K562 (cell line): ENCODE data around the gene RETN. TPM values are rescaled to one million over a fixed set of nuclear protein-coding genes. Genes with fewer than 3 reads are reported as not detected.

Experiments
- ARNT ChIP-seq, 2 experiments: fragments of 450-650 bp; IDR thresholded peaks; 2 replicates each; pipeline ENCODE4 v1.6.1; 2016; ENCODE audit warnings: mild to moderate bottlenecking in 1 of 2
- DIDO1 ChIP-seq: fragments of 450-650 bp; IDR thresholded peaks from 2 replicates; pipeline ENCODE4 v1.6.1; 2016; ENCODE audit warnings: low read depth, missing biosample characterization, missing genetic modification characterization
- EGR1 ChIP-seq: fragments of 450-650 bp; conservative IDR thresholded peaks from 2 replicates; pipeline ENCODE4 v1.6.1; 2017; ENCODE audit warnings: mild to moderate bottlenecking
- ETV1 ChIP-seq: fragments of 450-650 bp; conservative IDR thresholded peaks from 2 replicates; pipeline ENCODE4 v1.6.1; 2016; ENCODE audit warnings: missing genetic modification characterization, control low read depth, low read depth, missing compliant biosample characterization
- FOXA1 ChIP-seq: fragments of 450-650 bp; IDR thresholded peaks from 2 replicates; pipeline ENCODE4 v1.6.1; 2016; ENCODE audit warnings: mild to moderate bottlenecking, borderline replicate concordance
- FOXP1 ChIP-seq: sonication (generic); formaldehyde crosslinking; IDR thresholded peaks from 2 replicates; pipeline ENCODE4 v1.8.0; 2022; ENCODE audit warnings: mild to moderate bottlenecking, missing genetic modification reagents
- HCFC1 ChIP-seq: IDR thresholded peaks from 2 replicates; pipeline ENCODE4 v1.6.1; 2012; ENCODE audit warnings: low read depth, low read length, improper control_type of control experiment
- ILF3 ChIP-seq: fragments of 450-650 bp; IDR thresholded peaks from 2 replicates; pipeline ENCODE4 v1.6.1; 2018; ENCODE audit warnings: antibody characterized with exemption, mild to moderate bottlenecking, moderate library complexity, borderline replicate concordance
- MAZ ChIP-seq, 2 experiments: fragments of 450-650 bp in 1 of 2; sonication (generic) in 1 of 2; formaldehyde crosslinking; IDR thresholded peaks in 1 of 2; conservative IDR thresholded peaks in 1 of 2; 2 replicates each; pipeline versions ENCODE4 v1.4.0 to v1.5.0; 2020; ENCODE audit warnings: mild to moderate bottlenecking in 1 of 2, missing genetic modification reagents in 1 of 2
- NFYB ChIP-seq: IDR thresholded peaks from 2 replicates; pipeline ENCODE4 v1.6.1; 2011; ENCODE audit warnings: mild to moderate bottlenecking, moderate library complexity; ENCODE audit not compliant: insufficient read length; ENCODE audit errors: extremely low read depth
- PCBP1 ChIP-seq: fragments of 200-400 bp; formaldehyde crosslinking; IDR thresholded peaks from 2 replicates; pipeline ENCODE4 v1.6.1; 2018; ENCODE audit warnings: mild to moderate bottlenecking, low read depth, low read length; ENCODE audit not compliant: poor library complexity, severe bottlenecking
- RBM22 ChIP-seq: fragments of 200-400 bp; formaldehyde crosslinking; IDR thresholded peaks from 2 replicates; pipeline ENCODE4 v1.6.1; 2018; ENCODE audit warnings: low read length, low read depth; ENCODE audit not compliant: poor library complexity, severe bottlenecking
- TAL1 ChIP-seq: fragments of 450-650 bp; IDR thresholded peaks from 2 replicates; pipeline ENCODE4 v1.6.1; 2016; ENCODE audit warnings: mild to moderate bottlenecking
- TARDBP ChIP-seq: fragments of 450-650 bp; IDR thresholded peaks from 2 replicates; pipeline ENCODE4 v1.6.1; 2016
- TRIM28 ChIP-seq: fragments of 450-650 bp; IDR thresholded peaks from 2 replicates; pipeline ENCODE4 v1.6.1; 2017
- ZBTB7A ChIP-seq: IDR thresholded peaks from 2 replicates; pipeline ENCODE4 v1.6.1; 2011; ENCODE audit warnings: low read depth, mild to moderate bottlenecking, low read length, moderate library complexity, borderline replicate concordance; ENCODE audit not compliant: control insufficient read depth
- ZC3H8 ChIP-seq: fragments of 450-650 bp; IDR thresholded peaks from 2 replicates; pipeline ENCODE4 v1.6.1; 2017
- ZNF134 ChIP-seq: fragments of 250-450 bp; sonication (Bioruptor Pico); conservative IDR thresholded peaks from 2 replicates; pipeline ENCODE4 v1.4.0; 2020
- ZNF174 ChIP-seq: fragments of 250-450 bp; sonication (Bioruptor Pico); IDR thresholded peaks from 2 replicates; pipeline ENCODE4 v1.4.0; 2020; ENCODE audit warnings: mild to moderate bottlenecking
- ZNF589 ChIP-seq: fragments of 200-800 bp; sonication (Bioruptor generic); IDR thresholded peaks from 2 replicates; pipeline ENCODE4 v1.6.1; 2016; ENCODE audit warnings: low read depth, missing genetic modification characterization, missing compliant biosample characterization
- ZNF695 ChIP-seq: fragments of 450-650 bp; formaldehyde crosslinking; IDR thresholded peaks from 2 replicates; pipeline ENCODE4 v1.4.0; 2020; ENCODE audit warnings: mild to moderate bottlenecking, moderate library complexity
- ZNF778 ChIP-seq: fragments of 450-650 bp; formaldehyde crosslinking; IDR thresholded peaks from 2 replicates; pipeline ENCODE4 v1.4.0; 2020; ENCODE audit warnings: mild to moderate bottlenecking, moderate library complexity
- ZNF79 ChIP-seq: fragments of 250-450 bp; sonication (Bioruptor Pico); IDR thresholded peaks from 2 replicates; pipeline ENCODE4 v1.4.0; 2020; ENCODE audit warnings: low read depth, mild to moderate bottlenecking, moderate library complexity
- polyA plus RNA-seq, 8 experiments: library from polyadenylated mRNA; depleted of rRNA in 4 of 8; stranded (reverse) in 5 of 8; unstranded in 3 of 8; fragments of >200 nt; fragmentation: Nextera tagmentation in 2 of 8; fragmentation: Illumina TruSeq in 1 of 8; extraction: Ambion mirVana in 2 of 8; extraction: Trizol in 1 of 8; gene quantifications; 2 replicates each; pipeline versions ENCODE4 v1.2.1 to v1.2.3, GENCODE V29; 2011 to 2014; ENCODE audit warnings: inconsistent platforms in 1 of 8, missing spikeins in 1 of 8
- total RNA-seq, 7 experiments: library from RNA; depleted of rRNA in 6 of 7; stranded (reverse); fragments of >200 nt in 6 of 7; fragmentation: Illumina TruSeq in 2 of 7; extraction: Trizol in 2 of 7; gene quantifications; 2 replicates each; pipeline versions ENCODE4 v1.2.1 to v1.2.3, GENCODE V29; 2011 to 2021; ENCODE audit warnings: low replicate concordance in 1 of 7
- TF ChIP-seq, protein P1 (sequence below): IDR thresholded peaks from 3 replicates; pipeline ENCODE4 v1.6.1; 2011; ENCODE audit warnings: borderline replicate concordance, mild to moderate bottlenecking; ENCODE audit not compliant: insufficient read length, insufficient read depth
- TF ChIP-seq, protein P2 (sequence below): fragments of 250-450 bp; sonication (Bioruptor Pico); IDR thresholded peaks from 2 replicates; pipeline ENCODE4 v1.8.0; 2022; ENCODE audit warnings: moderate library complexity, mild to moderate bottlenecking, inconsistent platforms
- TF ChIP-seq, protein P3 (sequence below): sonication (generic); formaldehyde crosslinking; IDR thresholded peaks from 2 replicates; pipeline ENCODE4 v1.8.1; 2022; ENCODE audit warnings: missing genetic modification reagents
- TF ChIP-seq, protein P4 (sequence below): sonication (generic); formaldehyde crosslinking; IDR thresholded peaks from 2 replicates; pipeline ENCODE4 v1.9.0; 2022; ENCODE audit warnings: mild to moderate bottlenecking, missing genetic modification reagents
- TF ChIP-seq, protein P5 (sequence below): IDR thresholded peaks from 2 replicates; pipeline ENCODE4 v1.6.1; 2016; ENCODE audit warnings: missing genetic modification characterization, missing compliant biosample characterization

RETN gene
- total and polyA plus RNA-seq, 9 of the 15 experiments (the other 6 are each of a cell fraction or from before 2014, with no cell fraction given) = not detected

DNA sequence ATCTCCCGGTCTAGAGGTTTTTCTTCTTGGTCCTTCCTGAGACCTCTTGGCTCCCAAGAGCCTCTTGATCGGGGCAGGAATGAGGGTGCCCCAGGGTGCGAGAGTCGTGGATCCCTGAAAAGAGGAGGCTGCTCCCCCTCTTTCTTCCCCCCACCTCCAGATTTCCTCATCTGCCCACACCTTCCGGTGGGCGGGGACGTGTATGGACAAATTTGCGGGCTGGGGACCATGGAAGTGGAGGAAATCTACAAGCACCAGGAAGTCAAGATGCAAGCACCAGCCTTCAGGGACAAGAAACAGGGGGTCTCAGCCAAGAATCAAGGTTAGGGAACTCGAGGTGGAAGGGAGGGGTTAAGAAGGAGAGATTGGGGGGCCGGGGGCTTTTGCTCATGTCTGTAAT, 8.0 kb downstream of the RETN start, which contains the start of gene MCEMP1 (continued):
- TF ChIP-seq ZNF79 (CRISPR knock-in tag) = no peak
- TF ChIP-seq ZNF134 (CRISPR knock-in tag) = no peak
- TF ChIP-seq, protein P1, sequence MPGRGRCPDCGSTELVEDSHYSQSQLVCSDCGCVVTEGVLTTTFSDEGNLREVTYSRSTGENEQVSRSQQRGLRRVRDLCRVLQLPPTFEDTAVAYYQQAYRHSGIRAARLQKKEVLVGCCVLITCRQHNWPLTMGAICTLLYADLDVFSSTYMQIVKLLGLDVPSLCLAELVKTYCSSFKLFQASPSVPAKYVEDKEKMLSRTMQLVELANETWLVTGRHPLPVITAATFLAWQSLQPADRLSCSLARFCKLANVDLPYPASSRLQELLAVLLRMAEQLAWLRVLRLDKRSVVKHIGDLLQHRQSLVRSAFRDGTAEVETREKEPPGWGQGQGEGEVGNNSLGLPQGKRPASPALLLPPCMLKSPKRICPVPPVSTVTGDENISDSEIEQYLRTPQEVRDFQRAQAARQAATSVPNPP = no peak
- no peak for TF ChIP-seq RBM22
- no peak for TF ChIP-seq FOXP1 (CRISPR knock-in tag)
- TF ChIP-seq ZNF174 (CRISPR knock-in tag) = no peak
- TF ChIP-seq ZNF589 (CRISPR knock-in tag) = no peak
- TF ChIP-seq, protein P2, sequence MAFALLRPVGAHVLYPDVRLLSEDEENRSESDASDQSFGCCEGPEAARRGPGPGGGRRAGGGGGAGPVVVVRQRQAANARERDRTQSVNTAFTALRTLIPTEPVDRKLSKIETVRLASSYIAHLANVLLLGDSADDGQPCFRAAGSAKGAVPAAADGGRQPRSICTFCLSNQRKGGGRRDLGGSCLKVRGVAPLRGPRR (CRISPR knock-in tag) = no peak
- no peak for TF ChIP-seq FOXA1
- no peak for TF ChIP-seq NFYB
- TF ChIP-seq ARNT (IDR thresholded peaks at IDR 0.05) = no peak
- no peak for TF ChIP-seq ILF3
- no peak for TF ChIP-seq PCBP1
- TF ChIP-seq, protein P3, sequence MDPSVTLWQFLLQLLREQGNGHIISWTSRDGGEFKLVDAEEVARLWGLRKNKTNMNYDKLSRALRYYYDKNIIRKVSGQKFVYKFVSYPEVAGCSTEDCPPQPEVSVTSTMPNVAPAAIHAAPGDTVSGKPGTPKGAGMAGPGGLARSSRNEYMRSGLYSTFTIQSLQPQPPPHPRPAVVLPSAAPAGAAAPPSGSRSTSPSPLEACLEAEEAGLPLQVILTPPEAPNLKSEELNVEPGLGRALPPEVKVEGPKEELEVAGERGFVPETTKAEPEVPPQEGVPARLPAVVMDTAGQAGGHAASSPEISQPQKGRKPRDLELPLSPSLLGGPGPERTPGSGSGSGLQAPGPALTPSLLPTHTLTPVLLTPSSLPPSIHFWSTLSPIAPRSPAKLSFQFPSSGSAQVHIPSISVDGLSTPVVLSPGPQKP (CRISPR knock-in tag) = no peak
- TF ChIP-seq HCFC1 = no peak
- TF ChIP-seq, protein P4, sequence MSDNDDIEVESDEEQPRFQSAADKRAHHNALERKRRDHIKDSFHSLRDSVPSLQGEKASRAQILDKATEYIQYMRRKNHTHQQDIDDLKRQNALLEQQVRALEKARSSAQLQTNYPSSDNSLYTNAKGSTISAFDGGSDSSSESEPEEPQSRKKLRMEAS (CRISPR knock-in tag) = no peak
- TF ChIP-seq EGR1 = peak; percentile 69
- no peak for TF ChIP-seq ZNF695 (CRISPR knock-in tag)
- peak in 1 of 2 experiments; percentile 57; a peak in 2 of 4 replicates for TF ChIP-seq MAZ (CRISPR knock-in tag; conservative IDR thresholded peaks at IDR 0.05 in 1 of 2, IDR thresholded peaks at IDR 0.05 in 1 of 2)
- no peak for TF ChIP-seq TRIM28
- TF ChIP-seq TAL1 = no peak
- no peak for TF ChIP-seq DIDO1 (tag)
- no peak for TF ChIP-seq ZNF778 (CRISPR knock-in tag)
- 0 out of 2 replicates have a peak, but pooled peaks have one; percentile 7 for TF ChIP-seq ZBTB7A
- TF ChIP-seq ZC3H8 = no peak
- TF ChIP-seq, protein P5, sequence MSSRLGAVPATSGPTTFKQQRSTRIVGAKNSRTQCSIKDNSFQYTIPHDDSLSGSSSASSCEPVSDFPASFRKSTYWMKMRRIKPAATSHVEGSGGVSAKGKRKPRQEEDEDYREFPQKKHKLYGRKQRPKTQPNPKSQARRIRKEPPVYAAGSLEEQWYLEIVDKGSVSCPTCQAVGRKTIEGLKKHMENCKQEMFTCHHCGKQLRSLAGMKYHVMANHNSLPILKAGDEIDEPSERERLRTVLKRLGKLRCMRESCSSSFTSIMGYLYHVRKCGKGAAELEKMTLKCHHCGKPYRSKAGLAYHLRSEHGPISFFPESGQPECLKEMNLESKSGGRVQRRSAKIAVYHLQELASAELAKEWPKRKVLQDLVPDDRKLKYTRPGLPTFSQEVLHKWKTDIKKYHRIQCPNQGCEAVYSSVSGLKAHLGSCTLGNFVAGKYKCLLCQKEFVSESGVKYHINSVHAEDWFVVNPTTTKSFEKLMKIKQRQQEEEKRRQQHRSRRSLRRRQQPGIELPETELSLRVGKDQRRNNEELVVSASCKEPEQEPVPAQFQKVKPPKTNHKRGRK = no peak
- peak; percentile 49 for TF ChIP-seq ETV1 (tag)
- no peak for TF ChIP-seq TARDBP
